Adrenal gland (tissue), 12 donors: ENCODE results near the gene RRN3. TPM values are rescaled to one million over a fixed set of nuclear protein-coding genes. Genes with fewer than 3 reads are reported as not detected.

Source experiments
- DNase-seq, 7 donors: peaks; one replicate each; pipeline ENCODE4 v3.0.0-alpha.2; 2019 to 2020
- H3K27ac ChIP-seq, 5 donors: fragments of 200-600 bp; sonication (generic) in 4 of 5; 1 replicate in 3 of 5; 2 replicates in 2 of 5; pipeline versions ENCODE4 v1.5.1 to v1.8.0; 2016 to 2020; ENCODE audit warnings: mild to moderate bottlenecking in 1 of 5
- H3K27me3 ChIP-seq: fragments of 200-600 bp; 2 replicates; pipeline ENCODE4 v1.8.0; 2021
- H3K36me3 ChIP-seq, 2 donors: fragments of 200-600 bp; replicated peaks in 1 of 2; 1 replicate in 1 of 2; 2 replicates in 1 of 2; pipeline versions ENCODE4 v1.5.1 to v1.8.0; 2018 to 2022
- H3K4me1 ChIP-seq, 2 donors: fragments of 200-600 bp; replicated peaks in 1 of 2; 1 replicate in 1 of 2; 2 replicates in 1 of 2; pipeline versions ENCODE4 v1.5.1 to v1.8.0; 2018 to 2021
- H3K4me3 ChIP-seq, 4 donors: fragments of 200-600 bp; sonication (generic) in 3 of 4; one replicate each; pipeline ENCODE4 v1.5.1; 2016 to 2018
- H3K9me3 ChIP-seq, 3 donors: fragments of 200-600 bp; sonication (generic) in 1 of 3; replicated peaks in 1 of 3; 1 replicate in 2 of 3; 2 replicates in 1 of 3; pipeline versions ENCODE4 v1.5.1 to v1.8.0; 2016 to 2021
- POLR2A ChIP-seq, 2 donors: fragments of 450-650 bp; IDR thresholded peaks; one replicate each; pipeline ENCODE4 v1.6.1; 2017; ENCODE audit warnings: antibody characterized with exemption in 2 of 2, mild to moderate bottlenecking in 2 of 2, moderate library complexity in 1 of 2
- WGBS, 4 donors: extraction: QIAGEN DNeasy Blood & Tissue Kit in 2 of 4; methylation state at CpG; one replicate each; pipeline versions ENCODE4 v1.1.5 to v1.1.7; 2013 to 2017; 5-methylcytosine and 5-hydroxymethylcytosine counted together
- intact Hi-C, 2 donors: fragments of 100-400 bp; cut with DNase I; formaldehyde crosslinking; loops; one replicate each; pipeline versions ENCODE4 v1.14.1 to v1.15.0; 2022 to 2023
- polyA plus RNA-seq, 3 donors: library from polyadenylated mRNA; stranded (reverse); fragments of 200-250 nt in 2 of 3; fragments of 350-450 nt in 1 of 3; fragmentation: Illumina TruSeq in 1 of 3; extraction: RNeasy Lipid Tissue Mini Kit (QIAGEN cat#74804) in 1 of 3; gene quantifications; one replicate each; pipeline ENCODE4 v1.2.3, GENCODE V29; 2013 to 2014
- total RNA-seq, 9 donors: library from RNA; depleted of rRNA in 4 of 9; stranded (reverse); fragments of >200 nt in 4 of 9; fragments of 120-200 nt in 1 of 9; fragmentation: NEBNext Ultra II Directional in 1 of 9; extraction: Animal tissue kit (Norgen Biotek cat#: 25700) in 1 of 9; gene quantifications; one replicate each; pipeline versions ENCODE4 v1.1.0 to v1.2.4, GENCODE V29; 2013 to 2023
- TF ChIP-seq, protein P1 (sequence below), 6 experiments: fragments of 450-650 bp in 4 of 6; fragments of 200-600 bp in 2 of 6; sonication (generic) in 1 of 6; IDR thresholded peaks; 1 replicate in 5 of 6; 2 replicates in 1 of 6; pipeline versions ENCODE4 v1.5.1 to v1.8.0; 2016 to 2021; ENCODE audit warnings: antibody characterized with exemption in 6 of 6, mild to moderate bottlenecking in 2 of 6, moderate library complexity in 1 of 6
- donor health status: healthy with polysubstance abuse.
- donor health status: Bipolar disorder and iron deficiency.
- donor health status: DM: yes; HTN: yes; CAD: no.
- donor health status: DM: no; HTN: no; CAD: no.
- donor health status: DM: no; HTN: no; CAD: no.
- donor health status: DM: yes; HTN: yes; CAD: no.

RRN3 gene
- total and polyA plus RNA-seq, 12 donors: 13.6 to 42.3 (median 27.4) TPM

DNA sequence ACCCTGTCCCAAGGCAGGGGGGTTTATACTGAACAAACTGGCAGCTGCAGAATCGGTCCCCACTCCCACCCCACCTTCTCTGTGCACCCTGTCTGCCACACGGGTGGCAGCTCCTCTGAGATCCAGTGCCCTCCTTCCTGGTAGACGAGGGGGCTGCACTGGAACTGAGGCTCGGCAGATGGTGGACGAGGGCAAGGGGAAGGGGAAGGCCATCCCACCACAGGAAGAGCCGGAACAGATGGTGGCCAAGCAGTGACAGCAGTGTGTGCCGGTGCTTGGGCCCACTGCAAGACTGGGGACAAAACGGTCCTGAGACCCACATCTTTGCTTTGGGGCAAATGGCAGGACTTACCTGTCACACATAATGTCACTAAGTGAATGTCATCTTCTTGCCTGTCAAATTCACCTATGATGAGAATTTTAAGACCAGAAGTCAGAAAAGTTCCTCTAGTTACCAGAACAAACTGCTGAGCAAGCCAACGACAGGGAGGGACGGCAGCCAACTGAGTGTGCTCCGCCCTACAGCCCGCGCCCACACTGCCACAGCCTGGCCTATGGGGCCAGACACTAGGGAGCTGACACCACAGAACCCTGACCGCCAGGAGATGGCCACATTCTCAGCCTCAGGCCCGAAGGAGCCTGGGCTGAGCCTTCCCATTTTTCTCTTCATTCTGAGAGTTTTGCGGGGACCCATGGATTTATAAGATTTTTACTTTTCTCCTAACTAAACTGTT lies 52.6 kb downstream of the RRN3 start:
- H3K27ac ChIP-seq: peak overlapping the region in 2 of 5 donors; percentile 53 to 56
- no peaks in the 10 kb centered on the region for H3K27me3 ChIP-seq
- peaks cover 0 to 44% of the 10 kb centered on the region in 2 donors for H3K36me3 ChIP-seq
- H3K4me1 ChIP-seq: peaks cover 0 to 4% of the 10 kb centered on the region in 2 donors
- intact Hi-C loops: no loop called here
- TF ChIP-seq POLR2A (IDR thresholded peaks at IDR 0.05): no peak
- TF ChIP-seq, protein P1, sequence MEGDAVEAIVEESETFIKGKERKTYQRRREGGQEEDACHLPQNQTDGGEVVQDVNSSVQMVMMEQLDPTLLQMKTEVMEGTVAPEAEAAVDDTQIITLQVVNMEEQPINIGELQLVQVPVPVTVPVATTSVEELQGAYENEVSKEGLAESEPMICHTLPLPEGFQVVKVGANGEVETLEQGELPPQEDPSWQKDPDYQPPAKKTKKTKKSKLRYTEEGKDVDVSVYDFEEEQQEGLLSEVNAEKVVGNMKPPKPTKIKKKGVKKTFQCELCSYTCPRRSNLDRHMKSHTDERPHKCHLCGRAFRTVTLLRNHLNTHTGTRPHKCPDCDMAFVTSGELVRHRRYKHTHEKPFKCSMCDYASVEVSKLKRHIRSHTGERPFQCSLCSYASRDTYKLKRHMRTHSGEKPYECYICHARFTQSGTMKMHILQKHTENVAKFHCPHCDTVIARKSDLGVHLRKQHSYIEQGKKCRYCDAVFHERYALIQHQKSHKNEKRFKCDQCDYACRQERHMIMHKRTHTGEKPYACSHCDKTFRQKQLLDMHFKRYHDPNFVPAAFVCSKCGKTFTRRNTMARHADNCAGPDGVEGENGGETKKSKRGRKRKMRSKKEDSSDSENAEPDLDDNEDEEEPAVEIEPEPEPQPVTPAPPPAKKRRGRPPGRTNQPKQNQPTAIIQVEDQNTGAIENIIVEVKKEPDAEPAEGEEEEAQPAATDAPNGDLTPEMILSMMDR (IDR thresholded peaks at IDR 0.05): peak in 3 of 6 experiments; percentile 15 to 33 (median 16)
- WGBS, 4 donors: 48 to 53% (median 50%) methylated on average over 16 of the region's 16 CpGs
- H3K4me3 ChIP-seq: no peak overlapping the region
- DNase-seq: peak; percentile 66 to 87 (median 82)
- no peaks in the 10 kb centered on the region for H3K9me3 ChIP-seq

DNA sequence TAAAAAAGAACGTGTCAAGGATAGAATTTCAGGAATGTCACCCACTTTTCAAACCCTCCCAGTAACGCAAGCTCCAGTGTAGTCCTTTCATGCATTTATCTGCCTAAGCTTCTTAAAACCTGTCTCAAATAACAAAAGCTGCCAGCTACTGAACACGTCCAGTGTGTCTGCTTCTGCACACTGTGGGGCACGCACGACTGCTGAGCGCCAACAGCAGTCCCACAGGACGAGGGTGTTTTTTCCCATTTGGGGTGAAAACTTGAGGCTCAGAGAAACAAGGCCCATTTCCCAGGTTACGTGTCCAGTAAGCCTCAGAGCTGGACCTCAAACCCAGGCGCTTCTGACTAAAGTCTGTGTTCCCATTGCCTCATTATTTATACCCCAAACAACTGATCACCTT lies 55.4 kb downstream of the RRN3 start:
- no peaks in the 10 kb centered on the region for H3K27me3 ChIP-seq
- H3K36me3 ChIP-seq: peaks cover 0 to 71% of the 10 kb centered on the region in 2 donors
- no peak for DNase-seq
- TF ChIP-seq, protein P1 (IDR thresholded peaks at IDR 0.05): no peak
- no peak for TF ChIP-seq POLR2A (IDR thresholded peaks at IDR 0.05)
- H3K4me3 ChIP-seq: no peak overlapping the region
- no peaks in the 10 kb centered on the region for H3K9me3 ChIP-seq
- H3K27ac ChIP-seq: no peak overlapping the region
- peaks cover 0 to 4% of the 10 kb centered on the region in 2 donors for H3K4me1 ChIP-seq
- 87 to 91% (median 89%) methylated on average over 9 of the region's 9 CpGs for WGBS, 4 donors
- intact Hi-C loops: no loop called here

DNA sequence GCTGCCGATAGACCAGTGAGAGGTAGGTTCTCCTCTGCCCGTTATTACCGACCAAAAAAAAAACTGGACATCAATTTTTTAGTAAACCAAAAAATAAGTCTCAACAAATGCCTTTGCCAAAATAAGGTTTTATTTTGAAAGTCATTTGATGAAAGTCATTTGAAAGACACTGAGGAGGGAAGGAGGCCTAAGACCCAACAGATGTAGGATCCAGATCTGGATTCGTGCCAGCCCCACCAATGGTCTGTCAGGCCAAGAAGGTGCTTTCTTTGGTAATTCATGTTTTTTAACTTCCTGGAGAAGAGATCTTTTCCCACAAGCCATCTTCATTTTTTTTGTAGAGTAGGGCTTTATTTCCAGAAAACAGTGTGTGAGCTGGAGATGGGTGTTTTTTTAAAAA lies 56.3 kb downstream of the RRN3 start:
- no peak overlapping the region for H3K4me3 ChIP-seq
- DNase-seq: no peak
- WGBS, 4 donors: 84 to 93% (median 87%) methylated on average over 4 of the region's 4 CpGs
- no peak for TF ChIP-seq POLR2A (IDR thresholded peaks at IDR 0.05)
- TF ChIP-seq, protein P1 (IDR thresholded peaks at IDR 0.05): no peak
- no peak overlapping the region for H3K27ac ChIP-seq
- peaks cover 0 to 81% of the 10 kb centered on the region in 2 donors for H3K36me3 ChIP-seq
- H3K4me1 ChIP-seq: peaks cover 0 to 4% of the 10 kb centered on the region in 2 donors
- no peaks in the 10 kb centered on the region for H3K9me3 ChIP-seq
- intact Hi-C loops: no loop called here
- no peaks in the 10 kb centered on the region for H3K27me3 ChIP-seq

DNA sequence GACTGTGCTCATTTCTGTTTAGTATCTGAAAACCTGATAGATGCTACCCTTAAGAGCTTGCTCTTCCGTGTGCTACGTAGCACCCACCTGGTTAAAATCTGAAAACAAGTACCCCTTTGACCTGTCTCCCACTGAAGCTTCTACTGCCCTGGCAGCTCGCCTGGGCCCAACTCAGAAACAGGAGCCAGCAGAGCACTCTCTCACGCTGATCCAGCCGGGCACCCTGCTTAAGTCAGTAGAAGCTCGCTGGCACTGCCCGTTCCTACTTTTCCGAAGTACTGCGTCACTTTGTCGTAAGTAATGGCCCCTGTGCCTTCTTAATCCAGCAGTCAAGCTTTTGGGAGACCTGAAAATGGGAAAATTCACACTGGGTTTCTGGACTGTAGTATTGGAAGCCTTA lies 57.1 kb downstream of the RRN3 start:
- WGBS, 4 donors: 89 to 93% (median 90%) methylated on average over 10 of the region's 10 CpGs
- Histone ChIP-seq H3K9me3 (no peaks in the 10 kb centered on the region), H3K27me3 (no peaks in the 10 kb centered on the region), H3K4me1 (peaks cover 0 to 1% of the 10 kb centered on the region in 2 donors), H3K27ac (no peak overlapping the region), H3K36me3 (peaks cover 0 to 88% of the 10 kb centered on the region in 2 donors), H3K4me3 (no peak overlapping the region)
- intact Hi-C loops: no loop called here
- TF ChIP-seq, protein P1 (IDR thresholded peaks at IDR 0.05): no peak
- no peak for TF ChIP-seq POLR2A (IDR thresholded peaks at IDR 0.05)
- no peak for DNase-seq
